GM04503 (cell line): ENCODE results near the gene RNU6-9.

Experiments
- DNase-seq: peaks from one replicate; pipeline ENCODE4 v3.0.0-alpha.2; 2012; ENCODE audit warnings: low read depth

The RNU6-9 gene

DNA sequence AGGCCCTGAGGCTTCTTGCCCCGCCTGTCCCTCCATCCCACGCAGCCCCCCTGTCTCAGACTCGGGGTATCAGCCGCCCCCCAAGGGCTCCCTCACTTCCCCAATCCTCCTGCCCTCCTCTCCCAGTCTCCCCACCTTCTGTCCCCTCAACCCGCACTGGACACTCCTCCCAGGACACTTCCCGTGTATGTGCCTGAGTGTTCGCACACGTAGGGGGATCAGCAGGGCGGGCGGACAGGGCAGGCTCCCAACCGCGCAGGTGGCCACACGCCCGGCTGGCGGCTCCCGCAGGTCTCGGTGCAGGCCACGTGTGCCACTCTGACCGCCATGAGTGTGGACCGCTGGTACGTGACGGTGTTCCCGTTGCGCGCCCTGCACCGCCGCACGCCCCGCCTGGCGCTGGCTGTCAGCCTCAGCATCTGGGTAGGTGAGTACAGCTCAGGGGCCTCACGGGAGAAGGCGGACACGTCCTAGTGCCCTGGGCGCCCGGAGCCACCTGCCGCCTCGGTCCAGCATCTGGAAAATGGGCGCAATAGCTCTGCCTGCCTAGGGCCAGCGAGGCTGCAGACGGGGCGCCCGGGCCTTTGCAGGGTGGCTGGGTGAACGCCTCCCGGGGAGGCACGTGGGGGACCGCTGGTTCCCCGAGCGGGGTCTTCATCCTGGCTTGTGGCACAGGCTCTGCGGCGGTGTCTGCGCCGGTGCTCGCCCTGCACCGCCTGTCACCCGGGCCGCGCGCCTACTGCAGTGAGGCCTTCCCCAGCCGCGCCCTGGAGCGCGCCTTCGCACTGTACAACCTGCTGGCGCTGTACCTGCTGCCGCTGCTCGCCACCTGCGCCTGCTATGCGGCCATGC, 26.1 kb downstream of the RNU6-9 start:
- DNase-seq: no peak

DNA sequence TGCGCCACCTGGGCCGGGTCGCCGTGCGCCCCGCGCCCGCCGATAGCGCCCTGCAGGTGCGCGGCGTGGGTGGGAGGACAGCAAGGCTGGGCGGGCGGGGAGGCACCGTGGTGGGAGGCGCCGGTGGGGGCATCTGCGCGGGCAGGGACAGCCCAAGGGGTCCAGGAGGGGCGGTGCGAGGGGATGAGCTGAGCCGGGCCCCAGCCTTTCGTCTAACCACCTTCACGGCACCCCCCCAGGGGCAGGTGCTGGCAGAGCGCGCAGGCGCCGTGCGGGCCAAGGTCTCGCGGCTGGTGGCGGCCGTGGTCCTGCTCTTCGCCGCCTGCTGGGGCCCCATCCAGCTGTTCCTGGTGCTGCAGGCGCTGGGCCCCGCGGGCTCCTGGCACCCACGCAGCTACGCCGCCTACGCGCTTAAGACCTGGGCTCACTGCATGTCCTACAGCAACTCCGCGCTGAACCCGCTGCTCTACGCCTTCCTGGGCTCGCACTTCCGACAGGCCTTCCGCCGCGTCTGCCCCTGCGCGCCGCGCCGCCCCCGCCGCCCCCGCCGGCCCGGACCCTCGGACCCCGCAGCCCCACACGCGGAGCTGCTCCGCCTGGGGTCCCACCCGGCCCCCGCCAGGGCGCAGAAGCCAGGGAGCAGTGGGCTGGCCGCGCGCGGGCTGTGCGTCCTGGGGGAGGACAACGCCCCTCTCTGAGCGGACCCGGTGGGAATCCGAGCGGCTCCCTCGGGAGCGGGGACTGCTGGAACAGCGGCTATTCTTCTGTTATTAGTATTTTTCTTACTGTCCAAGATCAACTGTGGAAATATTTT, 27.0 kb downstream of the RNU6-9 start:
- DNase-seq: no peak

DNA sequence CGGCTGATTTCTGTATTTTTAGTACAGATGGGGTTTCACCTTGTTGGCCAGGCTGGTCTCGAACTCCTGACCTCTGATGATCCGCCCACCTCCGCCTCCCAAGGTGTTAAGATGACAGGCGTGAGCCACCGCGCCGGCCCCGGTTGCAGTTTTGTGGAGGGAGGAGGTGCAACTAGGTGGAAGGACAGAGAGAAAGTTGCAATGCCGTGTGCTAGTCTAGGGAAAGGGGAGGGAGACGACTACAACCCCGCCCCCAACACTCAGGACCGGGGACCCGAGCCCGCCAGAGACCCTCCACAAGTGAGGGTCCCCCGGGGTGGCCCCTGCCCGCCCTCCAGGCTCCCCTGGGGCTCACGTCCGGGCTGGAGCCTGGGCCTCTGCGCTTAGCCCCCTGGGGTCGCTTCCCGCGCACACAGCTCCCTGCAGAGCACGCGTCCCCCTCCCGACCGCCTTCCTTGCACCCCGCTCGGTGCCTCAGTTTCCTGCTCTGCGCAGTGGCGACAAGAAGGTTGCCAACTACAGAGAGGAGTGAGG, 31.3 kb downstream of the RNU6-9 start:
- DNase-seq: no peak

DNA sequence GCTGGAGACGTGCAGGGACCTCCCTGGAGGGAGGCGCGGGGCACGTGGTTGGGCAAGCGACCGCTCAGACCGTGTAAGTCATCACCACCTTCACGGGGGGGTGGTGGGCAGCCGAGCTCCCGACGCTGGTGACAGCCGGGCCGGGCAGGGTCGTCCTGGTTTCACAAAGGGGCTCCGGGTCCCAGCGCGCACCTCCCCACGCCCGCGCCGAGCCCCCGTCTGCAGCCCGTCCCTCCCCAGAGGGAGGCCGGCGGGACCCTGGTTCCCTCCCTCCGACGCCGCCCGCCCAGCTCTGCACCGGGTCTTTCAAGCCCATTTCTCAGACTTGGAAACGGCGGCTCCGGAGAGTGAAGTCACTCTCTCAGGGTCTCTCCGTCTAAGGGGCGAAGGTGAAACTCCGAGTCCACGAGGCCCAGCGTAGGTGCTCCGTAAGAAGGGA, 31.8 kb downstream of the RNU6-9 start:
- no peak for DNase-seq

DNA sequence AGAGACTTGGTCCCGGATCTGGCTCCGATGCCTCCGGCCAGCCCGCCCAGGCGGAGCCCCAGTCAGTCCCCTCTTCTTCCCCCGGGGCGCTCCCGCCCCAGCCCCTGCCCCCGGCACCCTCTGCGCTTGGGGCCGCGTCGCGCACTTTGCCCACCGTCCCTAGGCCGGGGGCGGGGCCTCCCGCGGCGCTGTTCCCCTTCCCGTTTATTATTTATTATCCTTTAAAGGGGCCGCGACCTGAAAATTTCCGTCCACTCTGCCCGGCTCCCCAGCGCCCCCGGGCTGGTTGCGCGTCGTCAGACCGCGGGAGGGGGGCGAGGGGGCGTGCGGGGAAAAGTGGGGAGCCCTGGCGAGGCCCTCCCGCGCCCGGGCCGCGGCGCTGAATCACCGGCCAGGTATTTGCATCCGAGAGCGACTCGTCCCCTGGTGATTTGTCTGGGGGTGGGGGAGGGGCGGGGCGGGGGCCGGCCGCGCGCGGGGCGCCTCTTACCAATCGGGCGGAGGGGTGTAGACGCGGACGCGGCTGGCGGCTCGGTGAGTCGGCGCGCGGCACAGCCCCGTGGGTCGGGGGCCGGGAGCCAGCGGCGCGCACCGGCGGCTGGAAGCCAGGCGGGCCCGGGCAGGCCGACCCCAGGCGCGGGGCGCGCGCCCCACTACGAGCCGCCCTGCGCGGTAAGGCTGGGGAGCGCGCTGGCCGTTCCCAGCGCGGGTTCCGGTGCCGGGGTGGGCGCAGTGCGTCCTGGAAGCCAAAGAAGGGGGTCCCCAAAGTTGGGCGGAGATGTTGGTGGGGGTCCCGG, 32.4 kb downstream of the RNU6-9 start, which contains the start of gene ARID3A:
Gene ARID3A, plus strand, starts transcription at position 510 of the 797 bp plus-strand sequence. CDS start 3,494 bp downstream, outside the sequence.
- DNase-seq: peak; percentile 40

DNA sequence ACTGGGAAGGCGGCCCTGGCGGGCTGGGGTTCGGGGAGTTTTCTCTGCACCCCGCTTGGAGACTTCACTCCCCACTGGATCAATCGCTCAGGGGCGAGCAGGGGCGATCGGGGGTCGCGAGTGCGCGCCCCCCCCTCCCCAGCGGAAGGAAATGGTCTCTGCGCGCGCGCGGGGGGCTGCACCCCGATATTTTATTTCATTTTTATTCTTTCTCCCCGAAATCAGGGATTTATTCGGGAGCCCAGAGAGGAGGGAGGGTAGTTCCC, 33.0 kb downstream of the RNU6-9 start:
- no peak for DNase-seq

DNA sequence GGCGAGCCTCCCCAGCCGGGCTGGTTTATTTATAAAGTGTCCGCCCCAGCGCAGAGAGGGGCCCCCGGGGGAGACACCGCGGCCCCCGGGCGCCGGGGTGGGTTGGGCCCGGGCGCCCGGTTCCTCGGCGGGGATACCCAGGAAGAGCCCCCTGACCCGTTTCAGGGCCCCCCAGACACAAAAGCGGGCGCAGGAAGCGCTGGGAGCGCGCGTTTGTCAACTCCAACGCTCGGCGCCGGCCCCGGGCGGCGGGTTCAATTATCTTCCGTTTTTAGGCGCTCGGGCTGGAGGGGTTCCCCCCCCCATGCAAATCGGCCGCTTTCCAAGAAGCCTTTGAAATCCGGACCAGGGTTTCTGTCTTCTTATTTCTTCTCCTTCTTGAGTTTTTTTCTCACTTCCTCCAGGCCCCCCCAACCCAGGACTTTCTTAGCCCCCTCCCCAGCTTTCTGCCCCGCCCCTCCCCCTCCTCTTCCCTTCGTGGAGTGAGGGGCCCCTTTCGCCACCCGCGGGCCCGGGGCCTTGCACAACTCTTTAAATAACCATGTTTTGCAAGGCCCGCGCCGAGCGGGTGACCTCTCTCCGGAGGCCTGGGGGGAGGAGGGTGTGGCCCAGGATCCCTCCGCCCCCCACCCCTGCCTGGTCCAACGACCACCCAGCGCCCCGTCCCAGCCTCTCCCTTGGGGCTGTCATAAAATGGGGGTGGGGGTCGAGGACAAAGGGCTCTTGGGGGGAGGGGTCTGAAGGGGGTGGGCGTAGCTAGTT, 33.5 kb downstream of the RNU6-9 start:
- DNase-seq: no peak

DNA sequence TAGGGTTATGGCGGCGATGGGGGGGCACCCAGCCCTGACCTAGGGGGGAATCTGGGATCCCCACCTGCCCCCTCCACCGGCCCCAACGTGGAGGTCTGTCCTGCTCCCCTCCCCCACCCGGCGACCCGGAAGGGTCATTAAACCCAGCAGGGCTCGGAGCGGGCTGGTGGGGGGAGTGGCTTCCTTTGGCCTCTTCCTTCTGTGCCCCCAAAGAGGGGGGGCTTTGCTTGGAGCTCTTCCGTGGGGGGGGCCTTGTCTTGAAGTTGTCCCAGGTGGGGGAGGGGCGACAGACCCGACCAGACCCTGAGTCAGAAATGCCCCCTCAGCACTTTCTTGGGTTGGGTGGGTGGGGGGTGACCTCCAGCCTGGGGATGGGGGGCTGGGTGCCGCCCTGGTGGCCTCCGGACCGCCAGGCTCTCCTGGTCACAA, 34.1 kb downstream of the RNU6-9 start:
- no peak for DNase-seq

DNA sequence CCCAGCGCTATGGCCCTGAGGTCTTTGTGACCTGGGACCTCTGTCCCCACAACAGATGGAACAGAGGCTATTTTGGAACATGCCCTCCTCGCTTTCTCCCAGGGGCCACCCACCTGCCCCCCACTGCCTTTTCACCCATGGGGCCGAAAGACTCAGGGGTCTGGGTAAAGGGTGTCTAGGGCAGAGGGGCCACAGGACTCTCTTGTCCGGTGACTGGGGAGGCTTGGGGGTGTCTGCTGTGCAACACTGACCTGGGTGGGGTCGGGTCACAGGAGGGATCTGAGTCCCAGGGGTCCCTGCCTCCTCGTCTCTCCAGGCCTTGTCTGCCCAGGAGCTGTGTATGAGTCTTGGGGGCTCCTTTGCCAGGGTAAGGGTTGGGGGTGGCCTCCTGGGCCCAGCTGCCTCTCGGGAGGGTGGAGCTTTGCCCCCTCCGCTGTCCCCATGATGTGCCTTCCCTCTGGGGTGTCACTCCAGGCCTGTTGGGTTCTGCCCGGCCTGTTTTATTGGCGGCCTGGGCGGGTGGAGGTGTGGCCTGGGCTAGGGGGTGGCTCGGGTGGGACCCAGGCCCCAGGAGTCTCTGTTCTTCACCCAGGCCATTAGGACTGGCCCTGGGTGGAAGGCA, 34.6 kb downstream of the RNU6-9 start:
- DNase-seq: no peak

DNA sequence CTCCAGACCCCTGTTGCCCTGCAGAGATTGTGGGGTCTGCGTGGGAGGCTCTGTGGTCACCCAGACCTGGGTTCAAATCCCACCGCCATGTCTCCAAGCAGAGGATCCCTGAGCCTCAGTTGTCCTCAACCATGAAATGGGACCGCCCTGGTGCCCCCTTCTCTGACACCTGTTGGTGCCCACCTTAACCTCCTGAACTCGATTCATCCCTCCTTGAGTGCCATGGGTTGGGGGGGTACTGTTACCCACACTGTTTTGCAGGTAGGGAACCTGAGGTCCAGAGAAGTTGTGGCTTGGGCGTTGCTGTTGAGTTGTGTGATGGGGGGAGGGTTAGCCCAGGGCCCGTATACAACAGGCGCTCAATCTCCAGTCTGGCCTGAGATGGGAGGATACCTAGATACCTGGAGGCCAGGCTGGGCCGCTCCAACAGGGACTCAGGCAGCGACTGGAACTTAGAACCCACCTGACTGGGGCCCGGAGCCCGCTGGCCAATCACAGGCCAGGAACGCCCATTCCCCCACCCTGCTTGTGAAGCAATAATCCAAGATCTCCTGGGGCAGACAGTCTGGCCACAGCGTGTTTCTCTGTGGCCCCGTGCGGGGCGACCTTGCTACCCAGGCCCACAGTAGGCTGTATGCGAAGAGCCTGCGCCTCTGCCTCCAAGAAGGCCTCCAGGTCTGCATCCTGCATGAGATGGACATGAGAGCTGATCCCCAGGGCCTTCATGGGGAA, 35.4 kb downstream of the RNU6-9 start:
- no peak for DNase-seq

DNA sequence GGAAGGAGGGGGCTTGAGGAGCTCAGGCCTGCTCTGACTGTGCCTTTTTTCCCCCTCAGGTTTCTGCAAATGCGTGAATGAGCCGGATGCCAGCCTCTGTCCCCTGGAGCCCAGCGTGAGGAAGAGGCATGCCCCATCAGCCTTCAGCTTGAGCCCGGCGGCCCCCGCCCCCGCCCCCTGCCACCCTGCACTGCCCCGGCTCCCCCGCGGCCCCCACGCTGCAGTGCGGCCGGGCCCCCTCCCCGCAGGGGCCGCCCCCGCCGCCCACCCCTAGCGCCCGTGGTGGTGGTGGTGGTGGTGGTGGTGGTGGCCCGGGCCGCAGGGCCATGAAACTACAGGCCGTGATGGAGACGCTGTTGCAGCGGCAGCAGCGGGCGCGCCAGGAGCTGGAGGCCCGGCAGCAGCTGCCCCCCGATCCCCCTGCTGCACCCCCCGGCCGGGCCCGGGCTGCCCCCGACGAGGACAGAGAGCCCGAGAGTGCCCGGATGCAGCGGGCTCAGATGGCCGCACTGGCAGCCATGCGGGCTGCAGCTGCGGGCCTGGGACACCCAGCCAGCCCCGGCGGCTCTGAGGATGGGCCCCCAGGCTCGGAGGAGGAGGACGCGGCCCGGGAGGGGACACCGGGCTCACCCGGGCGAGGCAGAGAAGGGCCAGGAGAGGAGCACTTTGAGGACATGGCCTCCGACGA, 36.1 kb downstream of the RNU6-9 start:
- DNase-seq: no peak

DNA sequence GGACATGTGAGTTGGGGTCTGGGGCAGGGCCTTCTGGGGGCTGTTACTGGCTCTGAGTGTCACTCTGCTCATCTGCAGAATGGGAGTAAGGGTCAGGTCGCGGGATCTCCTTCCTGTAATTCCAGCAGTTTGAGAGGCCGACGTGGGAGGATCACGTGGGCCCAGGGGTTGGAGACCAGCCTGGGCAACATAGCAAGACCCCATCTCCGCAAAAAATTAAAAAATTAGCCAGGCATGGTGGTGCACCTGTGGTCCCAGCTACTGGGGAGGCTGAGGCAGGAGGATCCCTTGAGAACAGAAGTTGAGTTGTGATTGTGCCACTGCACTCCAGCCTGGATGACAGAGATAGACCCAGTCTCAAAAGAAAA, 36.6 kb downstream of the RNU6-9 start:
- DNase-seq: no peak

DNA sequence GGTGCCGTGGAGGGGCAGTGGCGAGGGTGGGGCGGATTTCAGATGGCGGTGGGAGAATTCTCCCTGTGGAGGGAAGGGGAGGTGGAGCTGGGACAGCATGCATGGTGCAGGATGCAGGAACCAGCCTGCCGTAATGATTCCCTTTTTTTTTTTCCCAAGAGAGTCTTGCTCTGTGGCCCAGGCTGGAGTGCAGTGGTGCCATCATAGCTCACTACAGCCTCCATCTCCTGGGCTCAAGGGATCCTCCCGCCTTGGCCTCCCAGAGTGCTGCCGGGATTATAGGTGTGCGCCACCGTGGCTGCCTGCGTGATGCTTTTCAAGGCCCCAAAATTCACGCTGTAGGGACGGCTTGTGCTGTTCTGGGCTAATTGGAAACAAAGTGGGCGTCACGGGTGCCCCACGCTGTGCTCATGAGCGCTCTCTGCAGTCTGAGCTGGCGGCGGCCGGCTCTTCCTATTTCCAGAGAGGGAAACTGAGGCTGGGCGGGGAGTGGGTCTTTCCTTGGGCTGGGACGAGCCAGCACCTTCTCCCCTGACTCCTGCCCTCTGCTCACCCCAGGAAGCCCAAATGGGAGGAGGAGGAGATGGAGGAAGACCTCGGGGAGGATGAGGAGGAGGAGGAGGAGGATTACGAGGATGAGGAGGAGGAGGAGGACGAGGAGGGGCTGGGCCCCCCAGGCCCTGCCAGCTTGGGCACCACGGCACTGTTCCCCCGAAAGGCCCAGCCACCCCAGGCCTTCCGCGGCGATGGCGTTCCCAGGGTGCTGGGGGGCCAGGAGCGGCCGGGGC, 38.8 kb downstream of the RNU6-9 start:
- DNase-seq: no peak

DNA sequence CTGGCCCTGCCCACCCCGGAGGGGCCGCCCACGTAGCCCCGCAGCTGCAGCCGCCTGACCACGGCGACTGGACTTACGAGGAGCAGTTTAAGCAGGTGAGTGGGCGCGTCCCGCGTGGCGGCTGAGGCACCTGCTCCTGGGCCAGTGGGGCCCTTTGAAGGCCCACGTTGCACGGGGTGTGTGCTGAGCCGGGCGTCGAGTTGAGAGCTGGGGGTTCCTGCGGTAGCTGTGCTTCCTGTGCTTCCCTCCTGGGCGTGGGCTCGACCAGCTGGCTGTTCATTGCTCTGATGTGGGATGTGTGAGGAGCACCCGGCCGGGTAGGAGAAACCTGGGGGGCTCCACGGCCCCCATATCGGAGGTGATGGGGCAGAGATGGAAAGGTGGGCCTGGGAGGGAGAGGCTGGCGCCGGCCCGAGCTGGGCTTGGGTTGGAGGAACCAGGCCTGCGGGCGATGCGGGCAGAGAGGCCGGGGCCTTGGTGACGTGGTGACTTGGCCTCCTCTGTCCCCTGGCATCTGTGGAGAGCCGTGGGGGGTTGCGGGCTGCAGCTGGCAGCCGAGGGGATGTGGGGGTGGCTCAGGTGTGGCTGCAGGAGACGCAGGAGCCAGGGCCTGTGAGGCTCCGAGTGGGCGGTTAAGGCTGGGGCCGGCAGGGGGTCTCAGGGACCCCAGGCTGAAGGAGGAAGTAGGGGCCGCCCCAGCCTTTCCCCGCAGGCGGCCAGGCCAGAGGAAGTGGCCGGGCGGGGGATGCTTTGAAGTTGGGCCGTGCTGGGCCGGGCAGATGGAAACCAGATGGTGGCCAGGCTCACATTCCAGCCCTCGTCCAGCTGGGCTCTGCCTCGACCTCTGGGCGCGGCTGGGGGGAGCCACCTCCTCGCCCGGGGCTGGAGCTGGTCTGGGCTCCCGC, 39.6 kb downstream of the RNU6-9 start:
- DNase-seq: peak; percentile 84

DNA sequence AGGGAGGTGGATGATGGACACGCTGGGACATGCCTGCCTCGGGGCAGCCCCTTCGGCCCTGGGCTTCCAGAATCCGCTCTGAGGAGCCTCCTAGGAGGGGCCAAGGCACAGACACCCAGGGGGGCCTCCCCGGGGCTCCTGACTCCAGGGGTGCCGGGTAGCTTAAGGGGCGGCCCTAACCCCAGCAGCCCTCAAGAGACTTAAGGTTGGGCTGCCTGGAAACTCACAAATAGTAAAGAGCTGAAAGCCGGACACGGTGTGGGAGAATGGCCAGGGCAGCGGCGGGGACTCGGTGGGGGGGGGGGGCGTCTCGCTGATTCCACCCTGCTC, 40.2 kb downstream of the RNU6-9 start:
- no peak for DNase-seq

DNA sequence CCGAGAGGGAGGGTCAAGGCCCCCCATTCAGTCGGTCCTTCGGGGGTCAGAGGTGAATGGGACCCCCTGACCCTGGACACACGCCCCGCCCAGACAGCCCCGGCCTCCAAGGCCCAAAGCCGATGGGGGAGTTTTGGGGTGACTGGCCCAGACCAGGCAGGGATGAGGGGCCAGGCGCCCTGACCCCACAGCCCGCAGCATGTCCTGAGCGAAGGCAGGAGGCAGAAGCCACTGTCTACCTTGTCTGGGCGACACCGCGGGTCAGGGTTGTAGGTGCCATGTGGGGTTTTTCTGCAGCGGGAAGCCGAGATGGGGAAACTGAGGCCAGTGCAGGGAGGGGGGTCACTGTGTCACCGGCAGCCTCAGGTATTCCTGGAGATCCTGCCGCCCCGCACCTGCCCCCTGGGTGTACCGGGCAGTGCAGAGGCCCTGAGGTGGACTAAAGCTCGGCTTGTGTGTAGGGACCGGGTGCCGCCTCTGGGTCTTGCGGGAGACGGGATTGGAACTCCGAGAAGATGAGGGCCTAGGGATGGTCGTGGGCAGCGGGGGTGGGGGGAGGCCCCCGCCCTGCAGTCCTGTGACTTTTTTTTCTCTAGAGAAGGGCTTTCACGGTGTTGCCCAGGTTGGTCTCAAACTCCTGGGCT, 41.0 kb downstream of the RNU6-9 start:
- DNase-seq: no peak

DNA sequence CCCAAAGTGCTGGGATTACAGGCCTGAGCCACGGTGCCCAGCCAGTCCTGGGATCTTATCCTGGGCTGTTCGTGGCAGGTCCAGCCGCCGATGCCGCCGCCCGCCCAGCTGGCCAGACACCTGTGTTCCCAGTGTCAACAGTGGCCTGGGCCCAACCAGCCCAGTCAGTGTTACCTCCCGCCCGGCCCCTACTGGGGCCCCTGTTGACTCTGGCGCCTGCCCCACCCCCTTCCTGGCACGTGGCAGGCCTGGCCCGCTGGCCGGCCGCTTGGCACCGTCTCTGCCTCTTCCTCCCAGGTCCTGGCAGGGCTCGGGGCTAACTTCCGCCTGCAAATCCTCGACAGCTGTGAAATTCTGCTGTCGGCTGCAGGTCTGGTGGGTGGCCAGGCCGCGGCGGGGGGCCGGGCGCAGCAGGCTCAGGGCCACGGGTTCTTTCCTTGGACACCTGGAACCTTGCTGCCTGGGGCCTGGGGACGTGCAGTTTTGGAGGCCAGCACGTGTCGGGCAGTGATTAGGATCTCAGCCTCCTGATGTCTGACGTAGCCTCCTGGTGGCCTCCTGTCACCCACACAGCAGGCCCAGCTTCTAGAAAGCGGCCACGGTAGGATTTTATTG, 41.7 kb downstream of the RNU6-9 start:
- no peak for DNase-seq
